Measurements from ENCODE around the gene ARHGAP45. TPM values are rescaled to one million over a fixed set of nuclear protein-coding genes. Genes with fewer than 3 reads are reported as not detected.

Gene ARHGAP45
- total RNA-seq, 1 donor: 217 TPM

DNA sequence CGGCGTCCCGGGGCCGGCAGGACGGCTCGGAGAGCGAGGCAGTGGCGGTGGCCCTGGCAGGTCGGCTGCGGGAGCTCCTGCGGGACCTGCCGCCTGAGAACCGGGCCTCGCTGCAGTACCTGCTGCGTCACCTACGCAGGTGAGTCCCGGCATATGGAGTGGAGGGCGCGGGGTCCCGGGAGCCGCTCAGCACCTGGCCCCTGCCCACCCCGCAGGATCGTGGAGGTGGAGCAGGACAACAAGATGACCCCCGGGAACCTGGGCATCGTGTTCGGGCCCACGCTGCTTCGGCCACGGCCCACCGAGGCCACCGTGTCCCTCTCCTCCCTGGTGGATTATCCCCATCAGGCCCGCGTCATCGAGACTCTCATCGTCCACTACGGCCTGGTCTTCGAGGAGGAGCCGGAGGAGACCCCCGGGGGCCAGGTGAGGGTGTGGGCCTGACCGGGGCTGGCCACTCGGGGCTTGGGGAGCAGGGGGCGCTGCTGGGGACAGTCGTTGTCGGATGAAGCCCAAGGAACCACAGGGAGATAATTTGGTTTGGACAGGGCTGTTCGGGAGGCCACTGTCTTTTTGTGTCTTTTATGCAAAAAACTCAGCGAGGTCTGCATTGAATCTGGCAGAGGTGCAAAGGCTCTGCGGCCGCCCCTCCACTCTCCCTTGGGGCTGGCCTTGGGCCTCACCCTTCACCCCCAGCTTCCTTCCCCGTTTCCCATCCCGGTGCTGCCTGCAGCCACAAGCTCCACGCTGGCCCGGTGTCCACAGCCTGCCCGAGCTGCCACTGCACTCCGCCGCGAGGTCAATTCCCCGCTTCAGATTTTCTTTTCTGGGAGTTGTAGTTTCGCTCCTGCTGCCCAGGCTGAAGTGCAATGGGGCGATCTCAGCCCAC lies 16.2 kb downstream of the ARHGAP45 start:
- DNase-seq (ENCODE audit: low read depth in 2 of 3, low spot score in 2 of 3): no peak

DNA sequence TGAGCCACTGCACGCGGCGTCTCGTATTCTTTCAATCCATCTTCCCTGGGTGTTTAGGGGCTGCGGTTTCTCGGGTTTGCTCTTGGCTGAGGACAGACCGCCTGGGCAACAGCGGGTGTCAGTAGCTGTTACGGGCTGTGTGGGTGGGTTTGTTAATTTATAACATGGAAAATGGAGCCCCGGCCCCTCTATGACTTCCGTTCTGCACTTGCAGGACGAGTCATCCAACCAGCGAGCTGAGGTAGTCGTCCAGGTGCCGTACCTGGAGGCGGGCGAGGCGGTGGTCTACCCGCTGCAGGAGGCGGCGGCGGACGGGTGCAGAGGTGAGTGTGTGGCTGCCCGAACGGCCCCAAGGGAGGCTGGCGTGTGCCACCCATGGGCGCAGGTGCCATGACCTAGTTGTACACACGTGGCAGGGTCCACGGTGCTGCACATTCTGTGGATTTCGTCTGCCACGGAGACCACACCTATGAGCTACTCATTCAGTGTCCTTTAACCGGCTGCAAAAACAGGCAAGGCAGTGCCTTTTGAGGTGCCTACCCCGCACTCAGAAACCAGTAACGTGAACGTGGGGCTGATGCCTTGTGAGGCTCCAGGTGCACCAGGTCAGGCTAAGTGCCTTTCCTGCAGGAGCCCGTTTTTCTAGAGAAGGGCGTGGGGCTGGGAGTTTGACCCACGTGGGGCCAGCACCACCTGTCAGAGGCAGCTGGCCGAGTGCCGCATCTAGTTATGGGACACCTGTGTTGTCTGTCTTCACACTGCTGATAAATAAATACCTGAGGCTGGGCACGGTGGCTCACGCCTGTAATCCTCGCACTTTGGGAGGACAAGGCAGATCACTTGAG lies 17.3 kb downstream of the ARHGAP45 start:
- no peak for DNase-seq (ENCODE audit: low read depth in 2 of 3, low spot score in 2 of 3)

DNA sequence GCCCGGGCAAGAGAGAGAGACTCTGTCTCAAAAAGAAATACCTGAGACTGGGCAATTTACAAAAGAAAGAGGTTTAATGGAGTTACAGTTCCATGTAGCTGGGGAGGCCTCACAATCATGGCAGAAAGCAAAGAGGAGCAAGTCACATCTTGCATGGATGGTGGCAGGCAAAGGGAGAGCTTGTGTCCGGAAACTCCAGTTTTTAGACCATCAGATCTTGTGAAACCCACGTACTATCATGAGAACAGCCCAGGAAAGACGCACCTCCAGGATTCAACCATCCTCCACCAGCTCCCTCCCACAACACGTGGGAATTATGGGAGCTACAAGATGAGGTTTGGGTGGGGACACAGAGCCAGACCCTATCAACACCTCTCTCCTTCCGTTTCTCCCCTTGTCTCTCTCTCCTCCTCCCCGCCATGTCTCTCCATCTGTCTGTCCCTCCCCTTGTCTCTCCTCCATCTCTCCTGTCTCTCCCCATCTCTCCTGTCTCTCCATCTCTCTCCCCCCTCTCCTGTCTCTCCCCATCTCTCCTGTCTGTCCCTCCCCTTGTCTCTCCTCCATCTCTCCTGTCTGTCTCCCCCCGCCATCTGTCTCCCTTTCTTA lies 18.2 kb downstream of the ARHGAP45 start:
- DNase-seq (ENCODE audit: low read depth in 2 of 3, low spot score in 2 of 3): no peak

DNA sequence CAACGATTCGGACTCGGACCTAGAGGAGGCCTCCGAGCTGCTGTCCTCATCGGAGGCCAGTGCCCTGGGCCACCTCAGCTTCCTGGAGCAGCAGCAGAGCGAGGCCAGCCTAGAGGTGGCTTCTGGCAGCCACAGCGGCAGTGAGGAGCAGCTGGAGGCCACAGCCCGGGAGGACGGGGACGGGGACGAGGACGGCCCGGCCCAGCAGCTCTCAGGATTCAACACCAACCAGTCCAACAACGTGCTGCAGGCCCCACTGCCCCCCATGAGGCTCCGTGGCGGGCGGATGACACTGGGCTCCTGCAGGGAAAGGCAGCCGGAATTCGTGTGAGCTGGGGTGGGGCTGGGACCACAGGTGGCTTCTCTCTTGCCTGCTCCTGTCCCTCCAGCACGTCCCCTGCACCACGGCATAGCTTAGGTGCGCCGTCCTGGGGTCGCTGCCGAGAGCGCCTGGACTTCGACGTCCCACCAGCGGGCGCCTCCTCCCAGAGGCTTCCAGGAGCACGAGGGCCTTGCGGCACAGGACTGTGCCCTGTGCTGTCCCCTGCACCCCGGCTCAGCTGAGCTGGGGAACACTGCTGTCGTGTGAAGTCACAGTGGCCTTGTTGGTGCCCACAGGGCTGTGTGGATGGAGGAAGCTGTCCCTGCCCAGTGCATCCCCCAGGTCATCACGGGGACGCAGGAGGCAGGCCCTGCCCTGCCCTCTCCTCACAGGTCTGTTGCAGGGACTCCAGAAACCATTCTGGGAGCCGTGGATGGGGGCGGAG lies 18.9 kb downstream of the ARHGAP45 start:
- DNase-seq (ENCODE audit: low read depth in 2 of 3, low spot score in 2 of 3): no peak

DNA sequence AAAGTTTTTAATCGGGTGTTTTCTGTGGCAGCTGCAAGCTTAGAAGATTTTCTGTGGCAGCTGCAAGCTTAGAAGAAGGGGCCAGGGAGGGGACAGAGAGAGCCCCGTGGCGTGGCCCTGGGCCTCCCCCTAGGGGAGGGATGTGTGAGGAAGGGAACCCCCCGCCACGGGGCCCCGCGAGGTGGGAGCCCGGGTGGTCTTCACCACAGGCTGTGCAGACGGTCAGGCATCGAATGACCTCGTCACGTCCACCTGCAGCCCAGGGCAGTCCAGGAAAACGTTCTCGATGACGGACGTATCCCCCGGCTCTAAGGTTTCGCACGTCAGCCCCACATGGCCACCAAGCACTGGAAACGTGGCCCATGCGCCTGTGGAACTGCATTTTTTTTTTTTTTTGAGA lies 19.6 kb downstream of the ARHGAP45 start:
- no peak for DNase-seq (ENCODE audit: low read depth in 2 of 3, low spot score in 2 of 3)

DNA sequence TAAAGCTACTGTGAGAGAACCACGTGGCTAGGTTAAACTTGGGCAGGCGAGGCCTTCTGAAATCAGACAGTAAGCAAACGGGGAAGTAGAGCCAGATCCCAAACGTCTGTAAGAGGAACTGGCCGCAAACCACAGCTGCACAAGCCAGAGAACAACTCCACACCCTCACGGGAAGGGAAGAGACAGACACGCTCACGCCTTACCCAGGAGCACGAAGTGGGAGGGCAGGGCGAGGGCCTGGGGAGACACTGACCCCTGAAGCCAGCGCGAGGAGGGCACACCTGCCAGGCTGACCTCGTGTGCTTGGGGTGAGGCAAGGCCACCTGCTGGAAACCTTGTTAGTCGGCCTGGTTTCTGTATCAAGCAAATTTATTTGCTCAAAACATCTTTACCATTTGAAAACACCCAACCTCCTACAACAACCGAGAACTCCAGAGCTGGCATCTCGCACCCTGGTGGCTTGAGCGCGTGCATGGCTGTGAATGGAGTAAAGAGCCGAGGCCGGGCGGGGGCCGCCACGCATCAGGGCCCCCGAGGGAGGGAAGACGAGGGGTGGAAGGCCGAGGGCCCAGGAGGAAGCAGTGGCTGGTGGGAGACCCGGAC lies 20.9 kb downstream of the ARHGAP45 start:
- peak in 2 of 3 donors; percentile 86 to 88 for DNase-seq (ENCODE audit: low read depth in 2 of 3, low spot score in 2 of 3)

DNA sequence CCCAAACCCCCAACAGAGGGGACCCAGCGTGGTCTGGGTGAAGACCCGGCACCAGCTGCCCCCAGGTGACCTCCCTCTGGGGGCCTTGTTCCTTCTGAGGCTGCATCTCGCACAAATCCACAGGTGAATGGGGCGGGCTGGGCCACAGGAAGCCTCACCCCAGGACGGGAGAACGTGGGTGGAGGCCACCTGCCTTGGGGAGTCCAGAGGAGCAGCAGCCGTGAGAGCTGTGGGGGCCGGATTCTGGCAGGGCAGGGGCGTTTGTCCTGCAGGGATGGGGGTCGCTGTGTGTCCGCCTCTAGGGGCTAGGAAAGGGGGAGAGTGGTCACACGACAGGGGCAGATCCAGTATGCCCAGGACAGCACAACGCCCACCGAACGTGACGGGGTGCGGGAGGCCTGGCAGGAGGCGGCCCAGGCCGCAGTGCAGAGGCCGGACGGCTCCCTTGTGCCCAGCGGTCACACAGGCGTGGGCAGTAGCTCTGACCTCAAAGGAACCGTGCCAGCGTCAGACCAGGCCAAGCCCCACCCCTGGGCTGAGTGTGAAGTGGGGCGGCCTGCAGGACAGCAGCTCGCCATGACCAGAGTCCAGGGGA lies 21.5 kb downstream of the ARHGAP45 start:
- no peak for DNase-seq (ENCODE audit: low read depth in 2 of 3, low spot score in 2 of 3)

DNA sequence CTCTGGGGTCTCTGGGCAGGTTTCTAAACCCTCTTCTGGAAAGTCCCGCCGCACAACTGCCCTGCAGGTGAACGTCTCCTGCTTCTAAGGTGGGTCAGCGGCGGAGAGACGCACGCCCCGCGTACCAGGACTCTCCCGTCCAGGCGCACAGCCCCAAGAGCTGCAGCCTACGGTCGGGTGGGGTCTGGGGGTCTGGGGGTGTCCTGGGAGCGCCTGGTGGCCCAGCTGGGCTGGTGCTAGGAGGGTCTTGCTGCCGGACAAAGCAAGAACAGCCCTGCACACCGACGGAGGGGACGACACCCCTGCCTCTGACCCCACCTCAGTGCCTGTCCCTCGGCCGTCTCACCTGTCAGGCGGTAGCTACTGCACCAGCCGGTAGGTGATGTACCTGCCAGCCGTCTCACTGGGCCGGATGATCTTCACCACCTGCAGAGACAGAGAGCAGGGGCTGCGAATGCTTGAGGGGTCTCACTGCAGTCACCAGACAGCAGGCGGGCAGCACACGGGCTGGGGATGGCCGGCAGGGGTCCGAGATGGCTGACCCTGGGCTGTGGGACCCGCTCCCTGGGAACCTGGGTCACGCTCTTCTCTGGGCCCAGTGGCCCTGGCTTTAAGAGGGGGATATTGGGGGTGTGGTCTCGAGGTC lies 22.3 kb downstream of the ARHGAP45 start:
- no peak for DNase-seq (ENCODE audit: low read depth in 2 of 3, low spot score in 2 of 3)

DNA sequence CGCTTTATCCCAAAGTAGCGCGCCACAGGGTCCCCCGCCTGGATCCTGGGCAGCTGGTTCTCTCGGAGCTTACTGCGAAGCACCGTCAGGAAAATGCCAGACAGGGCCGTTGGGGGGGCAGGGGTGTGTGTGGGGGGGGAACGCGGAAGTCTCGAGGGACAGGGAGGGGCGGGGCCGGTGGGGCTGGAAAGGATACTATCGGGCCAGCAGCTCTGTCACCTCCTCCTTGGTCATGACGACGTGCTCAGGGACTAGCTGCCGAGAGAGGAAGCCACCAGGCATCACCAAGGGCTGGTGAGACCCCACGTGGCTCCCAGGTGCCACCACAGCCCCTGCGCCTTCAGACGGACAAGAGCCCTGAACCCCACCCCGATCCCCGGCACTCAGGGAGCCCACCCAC lies 22.9 kb downstream of the ARHGAP45 start:
- no peak for DNase-seq (ENCODE audit: low read depth in 2 of 3, low spot score in 2 of 3)

DNA sequence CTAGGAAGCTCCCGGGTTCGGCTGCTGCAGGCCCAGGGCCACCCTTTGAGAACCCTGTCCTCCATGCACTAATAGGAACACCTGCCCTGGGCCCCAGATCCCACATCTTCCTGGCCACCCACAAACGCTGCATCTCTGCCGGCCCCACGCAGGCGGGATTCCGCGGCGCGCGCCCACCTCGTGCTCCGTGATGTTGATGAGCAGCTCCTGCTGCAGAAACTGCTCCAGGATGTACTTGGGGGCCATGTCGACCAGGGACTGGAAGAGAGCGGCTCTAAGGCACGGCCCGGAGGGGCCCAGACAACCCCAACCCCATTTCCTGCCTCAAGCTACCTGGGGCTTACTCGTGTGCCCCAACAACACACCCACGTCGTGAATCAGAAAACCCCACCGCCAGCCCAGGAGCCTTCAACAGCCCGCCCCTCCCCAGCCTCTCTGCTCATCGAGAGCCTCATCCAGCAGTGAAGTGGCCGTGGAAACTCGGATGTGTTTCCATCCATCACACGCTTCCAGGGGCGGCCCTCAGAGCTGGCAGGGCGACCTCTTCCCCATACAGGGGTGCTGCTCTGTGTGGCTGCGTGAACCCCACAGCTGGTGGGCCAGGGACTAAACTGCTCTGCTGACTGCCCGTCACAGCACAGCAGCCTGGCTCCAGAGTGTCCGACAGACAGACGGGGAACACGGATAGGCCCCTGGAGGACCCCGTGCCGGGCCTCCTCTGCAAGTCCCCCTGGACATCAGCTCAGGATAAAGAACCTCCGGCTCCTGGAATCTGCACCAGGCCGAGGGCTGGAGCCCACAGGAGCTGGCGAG lies 24.0 kb downstream of the ARHGAP45 start:
- DNase-seq (ENCODE audit: low read depth in 2 of 3, low spot score in 2 of 3): no peak

DNA sequence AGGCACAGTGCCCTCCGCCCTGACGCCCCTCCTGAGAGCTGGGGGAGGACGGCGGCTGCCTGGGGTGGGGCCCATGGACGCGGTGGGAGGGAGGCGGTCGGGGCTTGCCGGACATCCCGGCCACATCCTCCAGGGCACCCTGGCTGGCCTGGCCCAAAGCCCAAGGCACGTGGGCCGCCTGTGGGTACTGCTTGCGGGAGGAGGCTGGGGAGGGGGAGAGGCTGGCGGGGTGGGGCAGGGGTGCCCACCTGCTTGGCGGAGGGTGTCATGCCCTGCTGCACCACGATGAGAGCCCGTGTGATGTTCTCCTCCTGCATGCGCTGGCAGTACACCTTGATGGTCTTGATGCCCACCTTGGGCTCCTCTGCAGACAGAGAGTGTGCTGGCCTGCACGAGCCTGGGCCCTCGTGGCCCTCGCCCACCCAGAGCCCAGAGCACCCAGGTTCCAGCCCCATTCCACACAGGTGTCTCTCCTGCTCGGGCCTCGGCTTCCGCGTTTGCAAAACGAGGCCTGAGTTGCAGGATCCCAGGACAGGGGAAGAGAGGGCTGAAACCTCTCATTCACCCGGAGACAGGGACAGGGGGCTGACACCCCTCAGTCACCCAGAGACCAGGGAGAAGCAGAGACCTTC lies 24.7 kb downstream of the ARHGAP45 start:
- DNase-seq (ENCODE audit: low read depth in 2 of 3, low spot score in 2 of 3): no peak

DNA sequence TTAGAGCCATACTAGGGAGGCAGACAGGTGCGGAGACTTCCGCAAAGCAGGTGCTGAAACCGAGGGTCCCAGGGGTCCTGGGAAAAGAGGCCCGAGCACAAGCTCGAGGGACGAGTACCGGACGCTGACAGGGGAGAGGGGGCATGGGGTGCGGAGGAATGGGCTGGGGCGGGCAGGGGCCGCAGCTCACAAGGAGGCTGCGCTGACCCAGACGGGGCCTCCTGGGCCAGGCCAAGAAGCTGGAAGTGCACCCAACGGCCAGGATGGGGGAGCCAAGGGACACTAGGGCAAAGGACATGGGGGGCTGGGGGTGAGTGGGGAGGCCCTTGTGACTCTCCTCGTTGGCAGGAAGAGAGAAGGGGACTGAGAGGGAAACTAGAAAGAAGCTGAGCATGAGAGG lies 26.4 kb downstream of the ARHGAP45 start:
- no peak for DNase-seq (ENCODE audit: low read depth in 2 of 3, low spot score in 2 of 3)

DNA sequence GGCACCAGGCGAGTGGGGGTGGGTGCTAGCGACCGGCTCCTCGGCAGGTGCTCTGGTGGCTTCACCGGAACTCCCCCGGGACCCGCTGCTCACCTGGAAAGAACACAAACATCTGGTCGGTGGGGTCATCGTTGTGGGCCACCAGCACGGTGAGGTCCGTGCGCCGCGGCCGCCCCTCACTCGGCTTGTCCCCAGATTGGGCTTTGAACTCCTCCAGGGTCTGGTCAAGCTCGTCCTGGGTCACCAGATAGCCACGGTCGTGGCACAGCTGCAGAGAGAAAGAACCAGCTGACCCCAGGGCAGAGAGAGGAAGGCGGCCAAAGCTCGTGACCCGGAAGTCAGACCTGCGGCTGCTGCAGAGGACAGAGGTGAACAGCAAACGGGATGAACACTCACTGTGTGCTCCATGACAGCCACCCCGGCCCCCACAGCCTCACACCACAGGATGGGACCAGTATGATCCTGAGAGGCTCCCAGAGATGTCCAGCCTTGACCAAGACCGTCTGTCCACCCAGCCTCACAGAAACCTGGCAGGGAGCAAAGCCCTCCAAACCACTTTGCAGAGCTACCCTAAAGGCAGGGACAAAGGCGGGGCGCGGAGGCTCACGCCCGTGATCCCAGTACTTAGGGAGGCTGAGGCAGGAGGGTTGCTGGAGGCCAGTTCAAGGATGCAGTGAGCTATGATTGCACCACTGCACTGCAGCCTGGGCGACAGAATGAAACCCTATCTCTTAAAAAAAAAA lies 27.0 kb downstream of the ARHGAP45 start:
- no peak for DNase-seq (ENCODE audit: low read depth in 2 of 3, low spot score in 2 of 3)

DNA sequence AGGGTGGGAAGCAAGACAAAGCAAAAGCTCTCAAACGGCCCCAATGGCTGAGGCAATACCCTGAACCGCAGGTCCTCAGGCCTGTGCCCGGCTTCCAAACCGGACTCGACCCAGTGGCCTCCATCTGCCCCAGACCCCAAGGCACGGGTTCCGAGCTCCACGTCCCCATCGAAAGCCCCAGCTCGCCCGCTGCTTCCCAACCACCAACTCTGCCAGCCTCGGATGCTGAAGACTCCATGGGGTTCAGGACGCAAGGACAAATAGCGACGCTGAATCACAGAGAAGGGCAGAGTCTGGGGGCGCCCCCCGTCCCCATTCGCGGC lies 27.6 kb downstream of the ARHGAP45 start:
- DNase-seq (ENCODE audit: low read depth in 2 of 3, low spot score in 2 of 3): no peak

DNA sequence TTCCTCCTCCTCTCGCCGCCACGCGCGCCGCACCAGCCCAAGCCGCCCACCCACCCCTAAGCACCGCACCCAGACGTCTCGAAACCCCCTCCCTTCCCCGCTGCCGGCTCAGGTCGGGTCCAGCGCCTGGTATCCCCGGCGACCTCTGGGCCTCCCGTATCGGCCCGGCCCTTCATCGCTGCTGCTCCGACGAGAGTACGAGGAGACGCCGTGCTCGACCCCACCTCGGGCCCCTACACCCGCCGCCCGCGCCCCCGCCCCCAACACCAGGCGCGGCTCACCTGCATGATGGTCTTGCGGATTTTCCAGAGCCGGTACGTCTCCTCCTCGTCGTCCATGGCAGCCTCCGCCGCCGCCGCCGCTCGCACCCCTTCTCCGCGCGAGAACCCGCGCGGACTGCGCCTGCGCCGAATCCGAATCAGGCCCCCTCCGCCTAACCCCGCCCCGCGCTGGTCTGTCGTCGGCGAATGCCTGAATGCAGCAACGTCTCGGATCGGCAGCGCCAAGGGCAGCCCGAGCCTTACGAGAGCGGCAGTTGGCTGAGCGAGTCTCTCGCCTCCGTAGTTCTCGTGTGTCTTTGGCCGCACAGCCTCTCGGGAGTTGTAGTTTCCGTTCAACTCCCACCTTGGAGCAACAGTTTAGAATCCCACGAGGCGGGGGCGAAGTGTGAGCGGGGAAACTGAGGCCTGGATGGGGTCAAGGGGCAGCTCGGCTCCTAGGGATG lies 28.2 kb downstream of the ARHGAP45 start, which contains the start of gene POLR2E:
Gene POLR2E (minus strand): TSS at position 398 of the 724 bp plus-strand sequence. CDS start 60 bp downstream, at position 338.
- peak; percentile 97 to 98 (median 98) for DNase-seq (ENCODE audit: low read depth in 2 of 3, low spot score in 2 of 3)

DNA sequence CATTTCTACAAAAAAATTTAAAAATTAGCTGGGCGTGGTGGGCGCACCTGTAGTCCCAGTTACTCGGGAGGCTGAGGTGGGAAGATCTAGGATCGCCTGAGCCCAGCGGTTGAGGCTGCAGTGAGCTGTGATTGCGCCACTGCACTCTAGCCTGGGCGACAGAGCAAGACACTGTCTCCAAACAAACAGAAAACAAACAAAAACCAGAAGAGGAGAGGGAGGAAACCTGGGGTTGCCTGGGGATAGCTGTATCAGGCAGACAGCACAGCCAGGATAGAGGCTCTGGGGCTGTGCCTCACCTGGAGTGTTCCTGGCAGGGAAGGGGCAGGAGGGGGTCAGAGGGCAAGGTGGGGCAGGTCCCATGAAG lies 30.8 kb downstream of the ARHGAP45 start:
- DNase-seq (ENCODE audit: low read depth in 2 of 3, low spot score in 2 of 3): no peak
